Panc1 (cell line): ENCODE measurements around the gene TIAM2. TPM values are rescaled to one million over a fixed set of nuclear protein-coding genes. Genes with fewer than 3 reads are reported as not detected.

Source experiments
- ATAC-seq: fragments of 200-7000 bp; cut with Tn5 transposase; 2 replicates; pipeline ENCODE4 v1.9.1; 2020; ENCODE audit warnings: mild to moderate bottlenecking, moderate library complexity
- BruUV-seq: library from RNA; stranded (reverse); fragments of 400-500 nt; replicated peaks from 2 replicates; lab custom pipeline; 2021; lab: Mats Ljungman, UMichigan
- CTCF ChIA-PET: fragments of 300-600 bp; sonication (Branson Sonifier 250); formaldehyde crosslinking; loops from one replicate; lab custom pipeline; 2022; ENCODE audit warnings: antibody characterized with exemption; lab: Charles Lee
- POLR2A ChIA-PET: fragments of 300-600 bp; sonication (Branson Sonifier 250); formaldehyde crosslinking; loops from one replicate; lab custom pipeline; 2022; ENCODE audit warnings: antibody characterized with exemption; lab: Charles Lee
- DNase-seq: peaks from one replicate; pipeline ENCODE4 v3.0.0-alpha.2; 2010; ENCODE audit warnings: low read depth, low spot score
- H3K27ac ChIP-seq: 2 replicates; pipeline ENCODE4 v1.5.1; 2011; ENCODE audit warnings: mild to moderate bottlenecking, low read length, inconsistent platforms
- H3K27me3 ChIP-seq: fragments of 200-500 bp; sonication (Bioruptor generic); 2 replicates; pipeline ENCODE4 v1.6.0; 2014; ENCODE audit warnings: low read length, inconsistent platforms; ENCODE audit not compliant: control insufficient read depth, insufficient read depth
- H3K36me3 ChIP-seq: fragments of 200-500 bp; sonication (Bioruptor generic); 2 replicates; pipeline ENCODE4 v1.5.1; 2014; ENCODE audit warnings: inconsistent platforms, mild to moderate bottlenecking, low read length, moderate library complexity; ENCODE audit not compliant: control insufficient read depth, insufficient read depth
- H3K4me1 ChIP-seq: 2 replicates; pipeline ENCODE4 v1.5.1; 2011; ENCODE audit warnings: inconsistent platforms, mild to moderate bottlenecking, low read length, moderate library complexity; ENCODE audit not compliant: control insufficient read depth, insufficient read depth
- H3K4me3 ChIP-seq, 2 experiments: 2 replicates each; pipeline ENCODE4 v1.5.1; 2011 to 2012; ENCODE audit warnings: low read depth in 2 of 2, low read length in 2 of 2, mild to moderate bottlenecking in 2 of 2, inconsistent platforms in 1 of 2, moderate library complexity in 1 of 2
- H3K9me3 ChIP-seq: fragments of 200-500 bp; sonication (Bioruptor generic); 2 replicates; pipeline ENCODE4 v1.5.1; 2014; ENCODE audit warnings: low read depth, mild to moderate bottlenecking, inconsistent platforms, low read length, moderate library complexity; ENCODE audit not compliant: control insufficient read depth, insufficient read depth
- POLR2AphosphoS5 ChIP-seq: IDR thresholded peaks from 2 replicates; pipeline ENCODE4 v1.6.1; 2012; ENCODE audit warnings: mild to moderate bottlenecking, low read depth, low read length, moderate library complexity
- REST ChIP-seq, 2 experiments: IDR thresholded peaks; 2 replicates each; pipeline ENCODE4 v1.6.1; 2011 to 2012; ENCODE audit warnings: low read depth in 2 of 2, control low read depth in 1 of 2, low read length in 1 of 2, mild to moderate bottlenecking in 1 of 2, moderate library complexity in 1 of 2; ENCODE audit not compliant: insufficient read depth in 1 of 2
- SIN3A ChIP-seq: IDR thresholded peaks from 2 replicates; pipeline ENCODE4 v1.6.1; 2012; ENCODE audit warnings: low read depth, mild to moderate bottlenecking, low read length, moderate library complexity, borderline replicate concordance; ENCODE audit not compliant: insufficient read depth
- TCF7L2 ChIP-seq: IDR thresholded peaks from 2 replicates; pipeline ENCODE4 v1.6.1; 2011; ENCODE audit warnings: mild to moderate bottlenecking, low read depth, low read length, inconsistent platforms
- in situ Hi-C: cut with HindIII; loops from 2 replicates; pipeline ENCODE4 v1.10.0; 2016; ENCODE audit warnings: low sequenced_read_pairs, low pct_unique_long_range_greater_than_20kb
- intact Hi-C: fragments of 100-400 bp; cut with micrococcal nuclease; formaldehyde crosslinking; loops from one replicate; pipeline ENCODE4 v1.10.0; 2022; ENCODE audit not compliant: unreplicated experiment
- total RNA-seq: library from RNA; stranded (reverse); gene quantifications from one replicate; pipeline ENCODE4 v1.2.1, GENCODE V29; 2021; ENCODE audit not compliant: unreplicated experiment
- TF ChIP-seq, protein P1 (sequence below): fragments of 450-650 bp; IDR thresholded peaks from 2 replicates; pipeline ENCODE4 v1.5.1; 2017; ENCODE audit warnings: mild to moderate bottlenecking

Gene TIAM2
- total RNA-seq, 1 experiment from 2014 or later = 14.9 TPM

DNA sequence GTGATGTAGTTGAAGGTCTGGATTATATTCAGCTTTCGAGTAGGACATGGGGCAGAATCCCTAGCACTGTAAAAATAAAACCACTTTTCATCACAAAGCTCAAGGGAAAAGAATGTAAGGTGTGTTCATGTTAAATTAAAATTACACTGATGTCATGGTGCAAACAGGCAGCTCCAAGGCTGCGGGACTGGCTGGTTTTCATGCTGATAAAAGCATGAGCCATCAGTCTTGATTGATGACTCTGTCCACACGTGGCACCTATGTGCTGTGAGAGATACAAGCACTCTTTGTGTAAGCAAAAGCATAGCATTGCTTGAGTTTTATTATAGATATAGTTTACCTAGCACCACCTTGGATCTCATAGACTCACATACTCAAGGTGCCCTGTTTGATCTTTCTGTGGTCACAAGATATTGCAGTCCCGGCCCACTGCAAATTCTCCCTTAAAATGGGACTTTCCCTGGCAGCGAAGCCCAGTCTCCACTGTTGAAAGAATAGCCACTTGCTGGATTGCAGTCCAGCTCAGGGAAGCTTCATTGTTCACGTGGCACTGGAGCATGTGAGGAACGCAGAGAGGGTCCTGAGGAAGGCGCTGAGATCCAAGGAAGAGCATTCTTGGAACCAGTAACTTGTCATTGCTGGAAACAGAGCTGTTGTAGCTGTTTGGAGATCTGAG lies 90.6 kb downstream of the TIAM2 start:
- in situ Hi-C loops (no loop called here), intact Hi-C loops (no loop called here)
- no peaks in the 10 kb centered on the region for H3K9me3 ChIP-seq
- H3K4me1 ChIP-seq = peaks cover 15% of the 10 kb centered on the region; the same call in 1 of the 2 replicates
- DNase-seq = no peak
- H3K36me3 ChIP-seq = no peaks in the 10 kb centered on the region
- H3K27ac ChIP-seq = peak overlapping the region; percentile 35; the same call in 1 of the 2 replicates
- H3K27me3 ChIP-seq = no peaks in the 10 kb centered on the region
- CTCF ChIA-PET = no interaction called here
- no TSS peak for BruUV-seq
- TF ChIP-seq SIN3A (no peak), REST (IDR thresholded peaks at IDR 0.05; ENCODE audit: insufficient read depth in 1 of 2, low read depth in 2 of 2, low read length in 1 of 2) (no peak), POLR2AphosphoS5 (no peak), TCF7L2 (no peak)
- TF ChIP-seq, protein P1, sequence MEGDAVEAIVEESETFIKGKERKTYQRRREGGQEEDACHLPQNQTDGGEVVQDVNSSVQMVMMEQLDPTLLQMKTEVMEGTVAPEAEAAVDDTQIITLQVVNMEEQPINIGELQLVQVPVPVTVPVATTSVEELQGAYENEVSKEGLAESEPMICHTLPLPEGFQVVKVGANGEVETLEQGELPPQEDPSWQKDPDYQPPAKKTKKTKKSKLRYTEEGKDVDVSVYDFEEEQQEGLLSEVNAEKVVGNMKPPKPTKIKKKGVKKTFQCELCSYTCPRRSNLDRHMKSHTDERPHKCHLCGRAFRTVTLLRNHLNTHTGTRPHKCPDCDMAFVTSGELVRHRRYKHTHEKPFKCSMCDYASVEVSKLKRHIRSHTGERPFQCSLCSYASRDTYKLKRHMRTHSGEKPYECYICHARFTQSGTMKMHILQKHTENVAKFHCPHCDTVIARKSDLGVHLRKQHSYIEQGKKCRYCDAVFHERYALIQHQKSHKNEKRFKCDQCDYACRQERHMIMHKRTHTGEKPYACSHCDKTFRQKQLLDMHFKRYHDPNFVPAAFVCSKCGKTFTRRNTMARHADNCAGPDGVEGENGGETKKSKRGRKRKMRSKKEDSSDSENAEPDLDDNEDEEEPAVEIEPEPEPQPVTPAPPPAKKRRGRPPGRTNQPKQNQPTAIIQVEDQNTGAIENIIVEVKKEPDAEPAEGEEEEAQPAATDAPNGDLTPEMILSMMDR = no peak
- no peak overlapping the region for H3K4me3 ChIP-seq
- POLR2A ChIA-PET = no interaction called here
- peak; percentile 69 for ATAC-seq

DNA sequence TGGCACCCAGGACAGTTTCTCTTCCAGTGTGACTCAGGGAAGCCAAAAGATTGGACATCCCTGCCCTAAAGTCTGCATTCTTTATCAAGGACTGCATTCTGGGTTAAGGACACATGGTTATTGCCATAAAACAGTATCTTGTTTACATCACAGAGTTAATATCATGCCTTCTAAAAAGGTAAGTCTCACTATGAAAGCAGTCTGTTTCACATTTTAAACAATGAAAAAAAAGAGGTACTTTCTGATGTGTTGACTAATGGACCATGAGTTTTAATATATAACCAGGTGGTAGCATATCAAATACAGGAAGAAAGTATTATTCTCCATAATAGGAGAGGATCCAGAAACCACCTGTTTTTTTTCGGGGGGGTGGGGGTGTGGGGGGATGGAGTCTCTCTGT lies 93.7 kb downstream of the TIAM2 start:
- no peak for ATAC-seq
- in situ Hi-C loops = no loop called here
- DNase-seq = no peak
- no peaks in the 10 kb centered on the region for H3K27me3 ChIP-seq
- no peaks in the 10 kb centered on the region for H3K36me3 ChIP-seq
- ChIA-PET CTCF (no interaction called here), POLR2A (no interaction called here)
- peaks cover 15% of the 10 kb centered on the region; the same call in 1 of the 2 replicates for H3K4me1 ChIP-seq
- intact Hi-C loops = no loop called here
- no peak overlapping the region for H3K4me3 ChIP-seq
- H3K27ac ChIP-seq = no peak overlapping the region
- H3K9me3 ChIP-seq = no peaks in the 10 kb centered on the region
- TF ChIP-seq SIN3A = no peak
- no peak for TF ChIP-seq TCF7L2
- no peak for TF ChIP-seq POLR2AphosphoS5
- TF ChIP-seq, protein P1 = no peak
- no peak for TF ChIP-seq REST (IDR thresholded peaks at IDR 0.05; ENCODE audit: insufficient read depth in 1 of 2, low read depth in 2 of 2, low read length in 1 of 2)
- BruUV-seq = no TSS peak
